ENCODE results near the gene RPLP2. TPM values are rescaled to one million over a fixed set of nuclear protein-coding genes. Genes with fewer than 3 reads are reported as not detected.

The RPLP2 gene
- total RNA-seq (2022; extraction: Qiagen RNA extraction; ENCODE audit: low read depth): 1,669 to 2,765 TPM (median 2,317 TPM) in 5 replicates

GRCh38 chr11:809287-810039, at the start of gene RPLP2:
Gene RPLP2, plus strand, starts transcription at chr11:809967. Its CDS starts 268 bp downstream, at chr11:810235.

GRCh38 chr11:777288-778255, 32.2 kb upstream of the RPLP2 start, which contains the start of gene GATD1:
Gene GATD1, minus strand, starts transcription at chr11:777487. Its CDS starts 25 bp downstream, at chr11:777462.

DNA sequence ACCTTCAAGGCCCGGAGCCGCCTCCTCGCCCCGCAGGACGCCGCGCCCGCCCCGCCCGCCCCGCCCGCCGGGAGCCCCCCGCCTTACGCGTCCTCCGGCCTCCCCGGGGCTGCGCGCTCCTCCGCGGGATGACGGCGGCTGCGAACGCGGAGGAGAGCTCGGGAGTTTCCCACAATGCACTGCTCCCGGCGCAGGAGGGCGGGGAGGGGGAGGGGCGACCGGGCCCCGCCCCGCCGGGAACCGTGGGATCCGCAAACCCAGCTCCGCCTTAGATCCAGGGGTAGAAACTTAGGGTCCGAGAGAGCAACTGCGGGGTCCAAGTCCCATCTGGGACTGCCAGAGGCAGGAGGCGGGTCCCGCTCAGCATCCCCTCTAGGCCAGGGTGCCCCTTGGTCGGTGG, 19.8 kb upstream of the RPLP2 start, which contains the start of gene CEND1:
Gene CEND1, minus strand, starts transcription at position 148 of the 400 bp plus-strand sequence. CDS start 1,514 bp downstream, outside the sequence.

GRCh38 chr11:798093-798713, 11.6 kb upstream of the RPLP2 start, which contains the start of gene SLC25A22:
Gene SLC25A22, minus strand, starts transcription at chr11:798281. Its CDS starts 3,275 bp downstream, at chr11:795006.

GRCh38 chr11:818396-819128, 8.8 kb downstream of the RPLP2 start, which contains the start of gene PNPLA2:
Gene PNPLA2, plus strand, starts transcription at chr11:818914. Its CDS starts 805 bp downstream, at chr11:819719.

GRCh38 chr11:827897-828192, 18.1 kb downstream of the RPLP2 start, which contains the start of gene CRACR2B:
Gene CRACR2B, plus strand, starts transcription at chr11:827919. Its CDS starts 689 bp downstream, at chr11:828608.

GRCh38 chr11:832529-833113, 22.9 kb downstream of the RPLP2 start, which contains the start of gene CD151:
Gene CD151, plus strand, starts transcription at chr11:832952. Its CDS starts 3,118 bp downstream, at chr11:836070.

DNA sequence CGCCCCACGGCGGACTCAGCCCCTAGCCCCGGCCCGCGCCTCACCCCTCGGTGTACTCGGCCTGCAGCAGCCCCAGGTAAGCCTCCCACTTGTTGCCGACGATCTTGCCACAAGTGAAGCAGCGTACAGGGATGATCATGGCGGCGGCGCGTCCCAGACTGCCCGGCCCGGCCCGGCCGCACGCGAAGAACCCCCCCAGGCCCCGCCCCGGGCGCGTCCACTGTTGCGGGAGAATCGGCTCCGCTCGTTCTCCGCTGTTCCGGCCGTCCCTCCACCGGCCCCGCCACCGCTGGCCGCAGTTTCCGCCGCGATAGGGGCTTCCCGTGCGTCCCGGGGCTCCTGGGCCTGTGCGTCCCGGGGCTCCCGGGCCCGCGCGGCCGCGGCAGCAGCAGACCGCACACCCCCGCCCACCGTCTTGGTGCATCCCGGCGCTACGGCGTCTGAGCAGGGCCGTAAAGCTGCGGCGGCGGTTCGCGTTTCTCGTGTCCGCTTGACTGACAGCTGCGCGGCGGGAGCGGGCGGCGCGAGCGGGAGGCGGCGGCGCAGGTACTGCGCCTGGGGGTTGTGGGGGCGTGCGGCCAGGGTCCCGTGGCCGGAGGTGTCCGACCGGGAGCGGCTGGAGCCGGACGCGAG, 32.7 kb downstream of the RPLP2 start, which contains the start of the genes POLR2L and TSPAN4:
Gene POLR2L, minus strand, starts transcription at position 160 of the 633 bp plus-strand sequence. Its CDS starts 21 bp downstream, at position 139.
Gene TSPAN4, plus strand, starts transcription at position 483 of the 633 bp plus-strand sequence. CDS start 7,453 bp downstream, outside the sequence.

Other genes starting within 250 kb of the RPLP2 start
- gene LMNTD2, start 249.2 kb upstream of the RPLP2 start, total RNA-seq (2022; extraction: Qiagen RNA extraction; ENCODE audit: low read depth): 1.9 to 3.0 TPM (median 2.3 TPM) in 5 replicates
- gene RASSF7, start 249.0 kb upstream of the RPLP2 start, total RNA-seq (2022; extraction: Qiagen RNA extraction; ENCODE audit: low read depth): 45.1 to 53.1 TPM (median 51.9 TPM) in 5 replicates
- gene PHRF1, start 233.5 kb upstream of the RPLP2 start, total RNA-seq (2022; extraction: Qiagen RNA extraction; ENCODE audit: low read depth): 29.5 to 38.7 TPM (median 35.4 TPM) in 5 replicates
- 5.8 to 8.1 TPM (median 5.9 TPM) in 5 replicates for gene IRF7, start 194.0 kb upstream of the RPLP2 start, total RNA-seq (2022; extraction: Qiagen RNA extraction; ENCODE audit: low read depth)
- 0.08 to 0.14 TPM (median 0.09 TPM) in 3 of 5 replicates, not detected in the others for gene CDHR5, start 185.0 kb upstream of the RPLP2 start, total RNA-seq (2022; extraction: Qiagen RNA extraction; ENCODE audit: low read depth)
- gene SCT, start 182.8 kb upstream of the RPLP2 start, total RNA-seq (2022; extraction: Qiagen RNA extraction; ENCODE audit: low read depth): not detected in 5 replicates
- 0.10 to 0.41 TPM (median 0.24 TPM) in 5 replicates for gene DRD4, start 172.7 kb upstream of the RPLP2 start, total RNA-seq (2022; extraction: Qiagen RNA extraction; ENCODE audit: low read depth)
- gene DEAF1, start 114.7 kb upstream of the RPLP2 start, total RNA-seq (2022; extraction: Qiagen RNA extraction; ENCODE audit: low read depth): 26.1 to 38.9 TPM (median 32.1 TPM) in 5 replicates
- 8.4 to 10.4 TPM (median 10.0 TPM) in 5 replicates for gene TMEM80, start 114.2 kb upstream of the RPLP2 start, total RNA-seq (2022; extraction: Qiagen RNA extraction; ENCODE audit: low read depth)
- 76.9 to 131 TPM (median 114 TPM) in 5 replicates for gene EPS8L2, start 103.7 kb upstream of the RPLP2 start, total RNA-seq (2022; extraction: Qiagen RNA extraction; ENCODE audit: low read depth)
- gene TALDO1, start 62.5 kb upstream of the RPLP2 start, total RNA-seq (2022; extraction: Qiagen RNA extraction; ENCODE audit: low read depth): 394 to 439 TPM (median 414 TPM) in 5 replicates
- gene GATD1, start 32.5 kb upstream of the RPLP2 start, total RNA-seq (2022; extraction: Qiagen RNA extraction; ENCODE audit: low read depth): 36.6 to 48.9 TPM (median 44.7 TPM) in 5 replicates
- gene CEND1, start 19.9 kb upstream of the RPLP2 start, total RNA-seq (2022; extraction: Qiagen RNA extraction; ENCODE audit: low read depth): 1.2 to 2.7 TPM (median 1.9 TPM) in 5 replicates
- 21.8 to 34.9 TPM (median 34.1 TPM) in 5 replicates for gene SLC25A22, start 11.7 kb upstream of the RPLP2 start, total RNA-seq (2022; extraction: Qiagen RNA extraction; ENCODE audit: low read depth)
- 8.6 to 14.2 TPM (median 13.8 TPM) in 5 replicates for gene PIDD1, start 4.7 kb upstream of the RPLP2 start, total RNA-seq (2022; extraction: Qiagen RNA extraction; ENCODE audit: low read depth)
- gene PNPLA2, start 8.9 kb downstream of the RPLP2 start, total RNA-seq (2022; extraction: Qiagen RNA extraction; ENCODE audit: low read depth): 36.8 to 63.3 TPM (median 53.7 TPM) in 5 replicates
- 5.0 to 6.2 TPM (median 5.5 TPM) in 5 replicates for gene CRACR2B, start 18.0 kb downstream of the RPLP2 start, total RNA-seq (2022; extraction: Qiagen RNA extraction; ENCODE audit: low read depth)
- gene CD151, start 23.0 kb downstream of the RPLP2 start, total RNA-seq (2022; extraction: Qiagen RNA extraction; ENCODE audit: low read depth): 811 to 833 TPM (median 824 TPM) in 5 replicates
- gene POLR2L, start 32.6 kb downstream of the RPLP2 start, total RNA-seq (2022; extraction: Qiagen RNA extraction; ENCODE audit: low read depth): 586 to 744 TPM (median 634 TPM) in 5 replicates
- gene TSPAN4, start 32.9 kb downstream of the RPLP2 start, total RNA-seq (2022; extraction: Qiagen RNA extraction; ENCODE audit: low read depth): 133 to 197 TPM (median 190 TPM) in 5 replicates
- gene CHID1, start 100.8 kb downstream of the RPLP2 start, total RNA-seq (2022; extraction: Qiagen RNA extraction; ENCODE audit: low read depth): 71.0 to 80.8 TPM (median 73.7 TPM) in 5 replicates
- 33.0 to 41.4 TPM (median 36.8 TPM) in 5 replicates for gene AP2A2, start 115.9 kb downstream of the RPLP2 start, total RNA-seq (2022; extraction: Qiagen RNA extraction; ENCODE audit: low read depth)
- gene MUC6, start 226.8 kb downstream of the RPLP2 start, total RNA-seq (2022; extraction: Qiagen RNA extraction; ENCODE audit: low read depth): 0.01 TPM in 1 of 5 replicates, not detected in the others